HG03135 (cell line): ENCODE data around the gene PCCA.

ENCODE experiments used
- ATAC-seq: cut with Tn5 transposase; IDR thresholded peaks from one replicate; pipeline ENCODE4 v1.9.1; 2021; ENCODE audit warnings: mild to moderate bottlenecking, moderate library complexity; ENCODE audit not compliant: unreplicated experiment

The PCCA gene

DNA sequence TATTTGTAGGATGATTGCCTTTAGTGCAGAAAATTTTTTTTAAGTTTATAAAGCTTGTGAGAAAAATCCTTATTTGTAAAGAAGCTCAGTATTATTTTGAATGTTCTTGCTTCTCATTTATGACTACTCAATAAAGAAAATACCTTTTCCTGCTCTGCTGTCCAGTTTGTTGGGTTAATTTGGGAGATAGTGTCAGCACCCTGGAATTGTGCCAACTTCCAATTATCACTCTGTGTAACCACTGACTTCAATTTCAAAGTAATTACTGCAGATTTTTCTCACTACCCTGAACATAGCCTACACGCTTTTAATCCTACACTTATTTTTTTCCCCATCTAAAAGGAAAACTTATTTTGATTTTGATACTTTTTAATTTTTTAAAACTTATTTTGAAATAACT is 406.6 kb downstream of the PCCA start:
- no peak for ATAC-seq

DNA sequence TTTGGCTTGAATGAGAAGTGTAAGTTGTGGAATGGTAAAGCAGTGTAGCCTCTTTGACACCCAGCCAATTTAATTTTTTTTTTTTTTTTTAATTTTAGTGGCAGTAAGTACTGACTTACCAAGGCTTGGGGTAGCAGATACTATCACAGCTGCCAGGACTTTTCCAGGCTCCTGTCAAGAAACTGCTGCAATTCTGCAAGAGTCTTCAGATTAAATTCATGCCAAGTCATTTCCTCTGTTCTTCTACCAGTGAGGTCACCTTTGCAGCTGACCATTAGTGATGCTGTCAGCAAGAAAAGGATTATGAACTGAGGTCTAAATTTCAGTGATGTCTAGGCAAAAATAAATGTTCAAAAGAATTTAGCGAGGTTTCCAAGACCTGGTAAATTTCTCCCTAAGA is 408.5 kb downstream of the PCCA start:
- ATAC-seq = no peak

DNA sequence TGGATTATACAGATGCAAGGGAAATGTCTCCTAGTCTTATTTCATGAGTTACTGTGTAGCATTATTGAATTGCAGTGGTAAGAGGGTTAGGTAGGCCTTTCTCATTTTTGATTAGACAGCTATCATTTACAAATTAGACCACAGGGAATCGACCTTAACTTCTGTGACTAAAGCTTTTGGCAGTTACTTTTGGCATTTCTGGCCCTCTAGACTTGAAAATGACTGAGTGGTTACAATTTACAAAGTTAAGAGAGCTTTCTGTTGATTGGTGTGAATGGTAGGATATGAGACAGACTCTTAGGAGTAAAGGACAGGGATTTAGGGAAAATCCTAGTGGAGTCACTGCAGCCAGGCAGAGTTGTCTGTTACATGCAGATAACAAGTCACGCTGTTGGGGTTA is 413.6 kb downstream of the PCCA start:
- no peak for ATAC-seq

DNA sequence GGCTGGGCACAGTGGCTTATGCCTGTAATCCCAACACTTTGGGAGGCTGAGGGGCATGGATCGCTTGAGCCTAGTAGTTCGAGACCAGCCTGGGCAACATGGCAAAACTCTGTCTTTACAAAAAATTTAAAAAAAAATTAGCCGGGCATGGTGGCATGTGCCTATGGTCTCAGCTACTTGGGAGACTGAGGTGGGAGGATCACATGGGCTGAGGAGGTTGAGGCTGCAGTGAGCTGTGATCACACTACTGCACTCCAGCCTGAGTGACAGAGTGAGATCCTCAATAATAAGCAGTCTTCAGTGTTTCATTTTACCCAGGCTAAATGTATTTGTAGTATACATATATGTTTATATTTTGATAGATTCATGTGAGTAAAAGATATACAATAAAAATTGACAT is 414.7 kb downstream of the PCCA start:
- no peak for ATAC-seq

DNA sequence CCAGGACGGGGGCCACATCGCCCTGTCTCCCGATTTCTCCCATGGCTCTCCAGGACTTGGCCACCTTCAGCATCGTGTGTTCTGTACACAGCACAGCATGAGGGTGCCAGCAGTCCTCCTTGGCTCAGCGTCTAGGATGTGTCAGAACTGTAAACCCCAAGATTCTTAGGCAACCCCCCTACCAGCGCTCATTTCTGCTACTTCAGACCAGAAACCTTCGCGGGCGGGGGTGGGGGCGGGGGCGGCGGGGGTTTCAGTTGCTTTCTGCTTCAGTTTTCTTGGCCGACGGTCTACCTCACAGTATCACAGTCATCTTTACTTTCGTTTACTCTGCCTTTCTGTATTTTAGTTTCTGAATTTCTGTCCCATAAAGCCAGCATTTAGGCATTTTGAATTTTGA is 417.3 kb downstream of the PCCA start:
- ATAC-seq = no peak

DNA sequence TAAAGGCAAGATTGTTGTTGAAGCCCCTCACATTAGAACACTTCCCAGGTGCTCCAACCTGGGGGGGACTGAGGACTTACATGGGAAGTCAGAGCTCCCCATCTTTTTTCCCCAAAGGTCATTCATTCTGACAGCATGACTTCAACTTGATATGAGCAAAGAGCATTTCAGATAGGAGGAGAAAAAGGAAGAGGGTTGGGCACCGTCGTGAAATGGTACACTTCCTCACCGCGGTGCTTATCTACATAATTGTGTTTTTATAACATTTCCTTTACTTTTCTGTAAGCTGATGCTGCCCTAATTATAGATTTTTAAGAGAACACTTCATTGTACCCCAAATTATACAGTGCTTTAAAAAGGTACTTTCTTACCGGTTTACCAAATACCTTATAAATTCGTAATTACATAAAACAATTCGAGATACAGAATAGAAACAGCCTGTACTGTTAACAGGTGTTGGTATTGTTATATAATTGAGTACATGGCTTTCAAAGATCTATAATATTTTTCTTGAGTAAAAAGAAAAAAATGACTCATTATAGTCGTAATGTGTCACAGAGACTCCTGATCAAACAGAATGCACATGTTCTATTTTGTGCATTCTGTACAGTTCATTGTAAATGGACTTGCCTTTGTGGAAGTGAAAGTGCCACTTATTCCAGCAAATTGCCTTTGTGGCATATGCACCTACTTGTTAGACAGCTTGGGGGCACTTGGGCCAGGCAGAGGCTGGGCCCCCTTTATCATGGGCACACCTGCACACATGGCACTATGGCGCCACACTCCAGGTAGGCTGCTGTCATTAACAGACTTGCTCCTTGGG is 417.9 kb downstream of the PCCA start:
- no peak for ATAC-seq

DNA sequence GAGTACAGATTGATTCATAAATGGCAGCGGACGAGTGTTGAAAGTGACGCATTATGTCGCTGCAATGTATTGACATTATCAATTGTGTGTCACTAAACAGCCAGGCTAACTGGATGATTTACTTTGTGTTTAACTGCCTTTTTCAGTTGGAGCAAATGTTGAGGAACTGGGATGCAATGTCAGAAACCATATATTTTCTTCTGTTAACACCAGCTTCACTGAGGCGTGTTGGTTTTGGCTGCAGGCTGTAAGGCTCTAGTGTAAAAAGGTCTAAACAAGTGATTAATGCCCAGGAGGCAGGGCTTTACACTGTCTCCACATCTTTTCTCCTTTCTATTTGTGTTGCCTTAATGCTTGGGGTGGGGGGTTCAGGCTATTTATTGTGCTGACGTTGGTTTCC is 419.6 kb downstream of the PCCA start:
- ATAC-seq = no peak

DNA sequence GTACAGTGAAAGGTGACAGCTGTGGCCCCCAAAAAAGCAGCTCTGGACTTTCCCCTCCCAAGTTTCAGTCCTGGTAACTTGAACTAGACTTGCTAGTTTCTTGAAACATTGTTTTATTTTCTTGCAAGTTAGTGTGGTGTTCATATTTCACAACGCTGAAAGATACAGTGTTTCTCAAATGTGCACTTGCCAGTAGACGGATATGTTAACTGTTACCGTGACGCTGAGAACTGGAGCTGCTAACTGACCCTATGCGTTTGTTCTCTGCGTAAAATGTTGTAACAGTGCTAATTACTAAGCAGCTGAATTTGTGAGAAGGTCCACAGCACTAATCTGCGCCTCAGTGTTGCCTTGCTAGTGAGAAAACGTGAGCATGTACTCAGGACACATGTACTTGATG is 420.1 kb downstream of the PCCA start:
- no peak for ATAC-seq

DNA sequence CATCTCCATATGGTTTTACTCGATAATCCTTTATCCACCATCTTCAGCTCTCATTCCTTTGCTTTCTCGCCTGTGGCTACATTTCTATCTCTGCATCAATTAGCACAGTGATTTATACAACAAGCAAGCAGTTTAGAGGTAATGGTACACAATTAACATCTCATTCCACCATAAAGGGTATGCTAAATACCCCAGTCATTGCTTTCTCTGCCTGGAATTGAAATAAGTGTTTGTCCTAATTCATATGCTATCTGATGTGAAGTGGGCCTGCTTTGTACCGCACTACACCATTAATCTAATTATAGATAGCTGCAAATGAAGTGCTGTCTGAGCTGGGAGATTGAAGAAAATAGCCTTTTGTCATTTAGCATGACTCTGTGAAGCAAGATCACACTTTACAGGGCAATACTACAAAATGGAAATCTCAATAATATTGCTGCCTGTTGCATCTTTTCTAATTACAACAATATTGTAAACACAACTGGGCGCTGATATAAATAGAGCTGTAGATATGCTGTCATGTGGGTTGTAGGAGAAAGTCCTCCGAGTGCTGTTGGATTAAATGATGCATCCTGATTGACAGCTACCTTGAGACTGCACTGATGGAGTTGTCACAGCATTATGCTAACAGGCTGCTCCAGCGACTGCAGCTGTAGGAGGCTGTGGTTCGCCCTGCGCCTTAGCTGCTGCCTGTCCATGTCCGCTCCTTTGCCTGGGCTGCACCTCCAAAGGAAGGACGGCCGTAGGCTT is 421.5 kb downstream of the PCCA start:
- ATAC-seq = no peak

DNA sequence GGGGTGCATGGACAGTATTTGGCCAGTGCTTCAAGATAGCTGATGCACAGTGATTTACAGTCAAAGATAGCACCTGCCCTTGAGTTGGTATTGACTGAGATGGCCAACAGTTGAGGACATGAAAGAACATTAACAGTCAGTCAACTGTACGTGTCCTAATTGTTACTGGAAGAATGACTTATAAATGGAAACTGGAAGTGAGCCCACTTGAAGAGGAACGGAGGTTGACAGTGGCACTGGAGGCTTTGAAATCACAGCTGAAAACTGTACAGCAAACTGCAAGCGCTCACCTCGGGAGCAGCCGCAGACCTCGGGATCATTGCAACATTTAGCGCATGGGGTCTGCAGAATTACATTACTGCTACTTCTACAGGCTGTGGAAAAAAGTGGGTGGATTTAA is 422.6 kb downstream of the PCCA start:
- no peak for ATAC-seq

DNA sequence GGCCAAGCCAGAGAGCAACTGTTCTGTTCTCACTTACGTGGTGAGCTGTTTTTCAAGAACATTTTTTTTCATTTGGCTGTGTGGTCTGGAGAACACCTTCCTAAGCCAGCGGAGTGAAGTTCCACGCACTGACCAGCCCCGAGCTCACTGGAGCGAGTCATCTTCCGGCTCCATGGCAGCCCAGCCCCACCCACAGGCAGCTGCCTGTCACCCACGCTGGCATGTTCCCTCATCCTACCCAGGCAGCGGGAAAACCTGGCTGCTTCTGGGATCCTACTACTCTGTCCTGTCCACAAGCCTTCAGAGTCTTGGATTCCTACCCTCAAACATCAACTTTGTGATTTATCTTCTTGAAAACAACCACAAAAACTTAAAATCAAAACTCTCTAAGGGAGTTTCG is 423.5 kb downstream of the PCCA start:
- no peak for ATAC-seq

DNA sequence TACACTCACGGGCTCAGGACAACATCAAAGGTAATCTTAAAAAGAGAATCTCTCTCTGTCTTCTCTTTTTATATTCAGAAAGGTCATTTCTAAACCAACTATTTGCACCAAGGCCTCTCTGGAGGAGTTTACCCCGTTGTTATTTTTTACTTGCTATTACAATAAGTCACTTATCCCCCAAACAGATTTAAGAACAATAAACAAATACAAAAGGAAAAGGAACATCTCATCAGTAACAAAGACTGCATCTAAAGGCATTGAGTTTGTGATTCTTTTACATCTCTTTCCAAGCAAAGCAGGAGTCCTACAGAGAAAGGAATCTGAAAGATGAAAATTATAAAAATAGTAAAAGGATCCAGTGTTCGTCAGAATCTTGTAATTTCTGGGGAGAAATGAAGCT is 424.3 kb downstream of the PCCA start:
- ATAC-seq = no peak

DNA sequence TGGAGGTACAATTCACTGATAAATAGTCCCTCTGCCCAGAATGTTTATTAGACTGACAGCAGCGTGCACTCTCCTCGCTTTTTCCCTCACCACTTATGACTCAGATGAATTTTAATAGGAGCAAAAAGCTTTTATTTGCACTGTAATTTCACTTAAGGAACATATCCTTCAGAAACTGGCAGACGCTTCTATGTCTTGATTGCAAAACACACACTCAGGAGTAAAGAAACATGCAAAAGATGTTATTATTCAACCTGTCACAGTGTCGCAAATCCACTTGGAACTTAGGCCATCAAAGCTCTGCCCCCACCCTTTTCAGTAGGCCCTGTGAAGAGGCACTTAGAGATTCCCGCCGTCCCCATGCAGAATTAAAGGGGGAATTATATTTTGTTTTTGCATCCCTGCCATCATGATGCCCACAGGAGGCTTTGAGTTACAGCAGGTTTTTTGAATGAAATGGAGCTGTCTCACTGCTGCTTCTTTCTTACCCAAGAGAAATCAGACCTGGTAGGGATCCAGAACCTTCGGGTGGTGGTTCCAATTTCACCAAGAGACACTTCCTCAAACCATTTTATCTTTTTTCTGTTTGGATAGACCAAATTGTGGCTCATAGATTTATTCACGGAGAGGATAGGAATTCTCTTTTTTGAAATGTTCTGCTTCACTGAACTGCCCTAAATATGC is 425.2 kb downstream of the PCCA start:
- no peak for ATAC-seq

DNA sequence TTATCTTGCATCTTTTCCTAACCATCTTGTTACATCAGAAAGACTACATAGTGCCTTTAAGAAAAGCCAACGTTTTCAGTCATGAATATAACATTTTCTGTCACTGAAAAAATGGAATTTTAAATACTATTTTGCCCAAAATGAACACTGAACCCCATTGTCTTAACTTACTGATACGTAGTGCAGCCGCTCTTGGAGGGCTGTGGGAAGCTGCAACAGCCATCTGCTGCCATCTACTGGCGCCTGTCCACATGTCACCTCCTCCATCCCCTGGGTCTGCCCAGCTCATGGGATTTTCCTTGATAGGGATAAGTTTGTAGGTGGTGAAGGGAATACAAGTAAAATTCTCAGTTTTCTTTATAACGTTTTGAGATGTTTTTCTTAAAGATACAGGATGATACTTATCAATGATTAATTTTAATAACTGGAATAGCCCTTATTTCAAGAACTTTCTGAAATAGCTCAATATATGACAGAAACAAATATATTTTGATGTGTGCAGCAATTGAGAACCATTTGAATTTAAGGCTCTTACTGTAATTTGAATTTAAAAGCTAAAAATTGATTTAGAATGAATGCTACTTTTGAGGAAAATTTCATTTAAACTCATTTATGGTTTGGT is 426.0 kb downstream of the PCCA start:
- peak; percentile 96 for ATAC-seq

DNA sequence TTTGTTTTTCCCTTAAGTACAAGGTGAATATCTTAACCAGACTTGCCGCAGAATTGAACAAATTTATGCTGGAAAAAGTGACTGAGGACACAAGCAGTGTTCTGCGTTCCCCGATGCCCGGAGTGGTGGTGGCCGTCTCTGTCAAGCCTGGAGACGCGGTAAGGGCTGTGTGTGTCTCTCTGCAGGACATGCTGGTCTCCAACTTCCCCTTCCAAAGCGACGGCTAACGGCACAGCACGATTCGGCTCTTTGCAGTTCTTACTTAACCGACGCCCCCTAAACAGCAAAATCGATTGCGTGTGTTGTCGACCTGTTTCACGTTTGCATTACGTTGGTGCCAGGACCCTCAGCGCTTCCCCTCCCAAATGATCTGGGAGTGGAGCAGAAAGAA is 426.5 kb downstream of the PCCA start:
- ATAC-seq = no peak

DNA sequence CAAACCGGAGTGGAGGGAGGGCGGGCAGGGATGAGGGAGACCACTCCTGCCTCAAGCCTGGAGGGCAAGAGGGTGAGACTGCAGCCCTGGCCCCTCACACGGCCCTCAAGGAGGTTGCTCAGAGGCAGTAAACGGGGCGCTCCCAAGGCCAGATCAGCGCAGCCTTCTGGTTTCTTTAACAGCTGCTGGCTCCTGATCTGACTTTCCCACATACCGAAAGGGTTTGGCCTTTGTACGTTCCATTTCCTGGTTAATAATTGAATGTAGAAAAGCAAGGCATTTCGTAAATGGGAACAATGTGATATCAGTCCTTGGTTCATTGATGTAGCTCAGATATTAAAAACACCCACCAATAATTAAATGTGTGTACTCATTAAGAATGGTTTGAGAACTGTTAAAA is 428.2 kb downstream of the PCCA start:
- no peak for ATAC-seq

DNA sequence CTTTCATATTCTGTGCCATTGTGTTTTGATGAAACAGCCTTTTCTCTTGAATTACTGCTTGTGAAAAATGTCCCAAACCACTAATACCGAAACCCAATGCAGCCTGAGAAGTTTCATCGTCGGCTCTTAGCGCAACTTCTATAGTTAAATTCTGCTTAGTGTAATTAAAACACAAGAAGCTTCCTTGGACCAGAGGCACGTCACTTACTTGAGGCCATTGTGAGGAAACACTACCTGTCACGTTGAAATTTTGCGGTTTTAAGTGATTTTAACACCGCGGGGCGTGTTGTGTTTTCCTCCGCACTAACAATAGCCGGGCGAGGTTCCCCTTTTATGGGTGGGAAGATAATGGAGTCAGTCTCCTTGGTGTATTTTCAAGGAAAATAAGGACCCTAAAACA is 428.8 kb downstream of the PCCA start:
- ATAC-seq = no peak

DNA sequence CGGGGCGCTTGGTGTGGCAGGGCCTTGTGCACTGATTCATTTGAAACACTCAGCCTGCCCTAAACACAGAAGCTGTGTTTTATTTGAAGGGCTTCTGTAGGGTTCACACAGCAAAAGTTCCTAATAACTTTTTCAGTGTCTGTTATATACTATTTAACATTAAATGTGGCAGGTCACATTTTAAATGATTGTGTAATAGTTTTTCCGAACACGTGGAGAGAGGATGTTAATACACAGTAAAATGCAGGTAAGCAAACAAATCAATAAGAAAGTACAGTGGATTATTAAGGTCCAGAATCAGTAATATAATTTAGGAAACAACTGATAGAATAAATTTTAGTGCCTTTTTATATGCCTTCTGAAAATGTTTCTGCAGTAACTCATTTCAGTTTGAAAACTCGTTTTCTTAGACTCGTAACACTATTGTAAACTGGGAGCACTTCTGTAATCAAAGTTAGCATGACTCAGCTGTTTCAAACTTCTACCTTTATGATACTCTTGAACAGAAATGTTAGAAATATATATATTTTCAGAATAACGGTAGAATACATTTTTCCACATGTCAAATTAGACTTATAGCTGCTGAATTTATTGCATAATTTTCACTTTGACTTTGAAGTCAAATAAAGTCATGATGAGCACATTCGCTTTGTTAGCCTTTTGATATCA is 429.6 kb downstream of the PCCA start:
- ATAC-seq = no peak

DNA sequence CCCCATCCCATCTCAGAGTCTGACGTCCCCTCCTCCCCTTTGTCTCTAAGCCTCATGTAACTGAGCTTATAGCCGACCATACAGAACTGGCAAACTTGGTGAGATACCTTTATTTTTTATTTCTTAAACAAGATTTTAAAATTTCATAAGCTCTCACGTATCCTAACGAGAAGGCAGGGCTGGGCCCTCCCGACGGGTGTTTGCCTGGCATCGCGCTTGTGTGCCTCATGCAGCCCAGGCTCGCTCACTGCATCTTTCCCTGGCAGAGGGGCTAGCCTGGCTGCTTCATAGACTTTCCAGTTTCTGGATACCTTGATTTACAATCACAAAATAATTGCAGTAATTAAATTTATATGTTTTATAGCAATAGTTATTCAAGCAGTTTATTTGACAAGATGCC is 430.7 kb downstream of the PCCA start:
- ATAC-seq = no peak

DNA sequence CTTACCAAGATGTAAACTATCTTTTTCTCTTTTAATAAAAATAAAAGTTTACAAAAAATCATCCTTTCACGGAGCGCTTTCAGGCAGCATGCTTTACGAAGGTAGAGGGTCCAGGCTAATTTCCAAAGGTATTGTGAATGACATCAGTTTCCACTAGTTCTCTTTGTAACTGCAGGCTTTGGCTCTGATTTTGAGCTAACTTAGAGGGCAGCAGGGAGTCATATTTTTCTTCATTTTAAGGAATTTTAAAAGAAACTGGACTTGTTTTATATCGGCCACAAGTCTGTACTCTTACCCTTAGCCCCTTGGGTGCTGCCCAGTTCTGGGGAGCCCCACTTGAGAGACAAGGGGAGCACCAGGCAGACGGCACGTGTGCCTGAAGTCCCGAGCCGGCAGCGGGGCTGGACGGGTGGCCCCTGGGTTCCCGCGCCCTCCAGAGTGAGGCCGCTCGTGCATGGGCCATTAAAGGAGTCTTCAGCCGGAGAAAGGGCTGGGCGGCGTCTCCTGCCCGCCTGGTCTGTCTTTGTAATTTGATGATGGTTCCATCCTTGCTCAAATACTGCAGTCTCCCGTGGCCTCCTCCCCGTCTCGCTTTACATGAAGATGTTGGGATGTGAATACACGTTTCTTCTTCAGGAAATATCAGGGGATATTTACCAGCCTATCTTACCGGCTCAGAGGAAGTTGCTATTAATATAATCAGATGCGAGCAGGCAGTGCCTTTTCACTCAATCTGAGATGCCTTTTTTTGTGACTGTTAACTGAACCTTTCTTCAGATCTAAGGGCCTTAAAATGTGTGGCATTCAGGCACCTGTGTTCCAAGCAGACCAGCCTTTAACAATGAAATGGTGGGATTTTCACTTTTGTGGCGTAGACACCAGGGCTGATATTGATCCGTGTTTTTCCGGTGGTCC is 432.3 kb downstream of the PCCA start:
- ATAC-seq = no peak
